ENCODE measurements around the gene EPHA1.
"Not testable (repeated sequence)": the region's sequence is repeated elsewhere in the genome, so short reads cannot be mapped to it uniquely, and the experiment has no call there.

Gene EPHA1

GRCh38 chr7:143405173-143406001, 3.3 kb downstream of the EPHA1 start:
- DNase-seq (ENCODE audit: low read depth) = no peak

GRCh38 chr7:143402233-143402632, 6.4 kb downstream of the EPHA1 start:
- DNase-seq (ENCODE audit: low read depth) = not testable (repeated sequence)

- no peak for DNase-seq (ENCODE audit: low read depth)
Measured at GRCh38 chr7:143401265-143401664, 7.4 kb downstream of the EPHA1 start.

GRCh38 chr7:143399642-143400041, 9.0 kb downstream of the EPHA1 start:
- DNase-seq (ENCODE audit: low read depth) = no peak

- no peak for DNase-seq (ENCODE audit: low read depth)
Measured at GRCh38 chr7:143399151-143399550, 9.5 kb downstream of the EPHA1 start.

- DNase-seq (ENCODE audit: low read depth) = no peak
Measured at GRCh38 chr7:143398616-143399015, 10.0 kb downstream of the EPHA1 start.

- no peak for DNase-seq (ENCODE audit: low read depth)
Measured at GRCh38 chr7:143397710-143398530, 10.7 kb downstream of the EPHA1 start.

- DNase-seq (ENCODE audit: low read depth) = no peak
Measured at GRCh38 chr7:143396625-143397556, 11.8 kb downstream of the EPHA1 start.

GRCh38 chr7:143396182-143396581, 12.5 kb downstream of the EPHA1 start:
- DNase-seq (ENCODE audit: low read depth) = no peak

- DNase-seq (ENCODE audit: low read depth) = no peak
Measured at GRCh38 chr7:143395187-143396149, 13.2 kb downstream of the EPHA1 start.

GRCh38 chr7:143394777-143395176, 13.9 kb downstream of the EPHA1 start:
- DNase-seq (ENCODE audit: low read depth) = no peak

- DNase-seq (ENCODE audit: low read depth) = no peak
Measured at GRCh38 chr7:143394068-143394467, 14.6 kb downstream of the EPHA1 start.

- DNase-seq (ENCODE audit: low read depth) = peak; percentile 55
Measured at GRCh38 chr7:143393267-143394041, 15.2 kb downstream of the EPHA1 start.

GRCh38 chr7:143392875-143393266, 15.8 kb downstream of the EPHA1 start:
- no peak for DNase-seq (ENCODE audit: low read depth)

- DNase-seq (ENCODE audit: low read depth) = not testable (repeated sequence)
Measured at GRCh38 chr7:143392427-143392826, 16.2 kb downstream of the EPHA1 start.

GRCh38 chr7:143391462-143392404, 16.9 kb downstream of the EPHA1 start:
- peak; percentile 67 for DNase-seq (ENCODE audit: low read depth)

GRCh38 chr7:143390773-143391317, 17.8 kb downstream of the EPHA1 start:
- no peak for DNase-seq (ENCODE audit: low read depth)

GRCh38 chr7:143390104-143390772, 18.4 kb downstream of the EPHA1 start:
- no peak for DNase-seq (ENCODE audit: low read depth)
